OCI-LY1 (cell line): Measurements from ENCODE around the gene DAZAP1.

ENCODE experiments used
- EZH2 ChIP-seq: fragments of 200-600 bp; sonication (generic), shearing (Covaris generic); IDR thresholded peaks from 2 replicates; pipeline ENCODE4 v1.8.0; 2017; ENCODE audit warnings: borderline replicate concordance, mixed run types, mild to moderate bottlenecking, antibody characterized with exemption, low read length, moderate library complexity, mixed read lengths
- TF ChIP-seq, protein P1 (sequence below): fragments of 200-600 bp; sonication (generic), shearing (Covaris generic); IDR thresholded peaks from 2 replicates; pipeline ENCODE4 v1.5.1; 2017; ENCODE audit warnings: mild to moderate bottlenecking, antibody characterized with exemption, low read length, moderate library complexity, mixed read lengths

DNA sequence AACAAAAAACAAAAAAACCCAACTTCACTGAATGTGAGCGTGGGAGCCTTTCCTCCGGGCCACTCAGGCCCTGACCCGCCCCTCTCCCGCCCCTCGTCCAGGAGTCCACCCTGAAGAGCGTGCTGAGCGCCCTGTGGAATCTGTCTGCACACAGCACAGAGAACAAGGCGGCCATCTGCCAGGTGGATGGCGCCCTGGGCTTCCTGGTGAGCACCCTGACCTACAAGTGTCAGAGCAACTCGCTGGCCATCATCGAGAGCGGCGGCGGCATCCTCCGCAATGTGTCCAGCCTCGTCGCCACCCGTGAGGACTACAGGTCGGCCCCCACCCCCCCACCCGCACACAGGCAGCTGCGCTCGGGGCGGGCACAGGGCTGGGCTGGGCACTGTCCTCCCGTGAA, 54.5 kb downstream of the DAZAP1 start:
- TF ChIP-seq, protein P1, sequence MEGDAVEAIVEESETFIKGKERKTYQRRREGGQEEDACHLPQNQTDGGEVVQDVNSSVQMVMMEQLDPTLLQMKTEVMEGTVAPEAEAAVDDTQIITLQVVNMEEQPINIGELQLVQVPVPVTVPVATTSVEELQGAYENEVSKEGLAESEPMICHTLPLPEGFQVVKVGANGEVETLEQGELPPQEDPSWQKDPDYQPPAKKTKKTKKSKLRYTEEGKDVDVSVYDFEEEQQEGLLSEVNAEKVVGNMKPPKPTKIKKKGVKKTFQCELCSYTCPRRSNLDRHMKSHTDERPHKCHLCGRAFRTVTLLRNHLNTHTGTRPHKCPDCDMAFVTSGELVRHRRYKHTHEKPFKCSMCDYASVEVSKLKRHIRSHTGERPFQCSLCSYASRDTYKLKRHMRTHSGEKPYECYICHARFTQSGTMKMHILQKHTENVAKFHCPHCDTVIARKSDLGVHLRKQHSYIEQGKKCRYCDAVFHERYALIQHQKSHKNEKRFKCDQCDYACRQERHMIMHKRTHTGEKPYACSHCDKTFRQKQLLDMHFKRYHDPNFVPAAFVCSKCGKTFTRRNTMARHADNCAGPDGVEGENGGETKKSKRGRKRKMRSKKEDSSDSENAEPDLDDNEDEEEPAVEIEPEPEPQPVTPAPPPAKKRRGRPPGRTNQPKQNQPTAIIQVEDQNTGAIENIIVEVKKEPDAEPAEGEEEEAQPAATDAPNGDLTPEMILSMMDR = no peak
- no peak for TF ChIP-seq EZH2
